Ishikawa (cell line): Measurements from ENCODE around the gene RNLS.

Experiments used
- CEBPB ChIP-seq: IDR thresholded peaks from 2 replicates; pipeline ENCODE4 v1.6.1; 2012
- CREB1 ChIP-seq: IDR thresholded peaks from 2 replicates; pipeline ENCODE4 v1.6.1; 2012; ENCODE audit warnings: low read depth
- EP300 ChIP-seq: IDR thresholded peaks from 2 replicates; pipeline ENCODE4 v1.6.1; 2012; ENCODE audit warnings: borderline replicate concordance
- FOXM1 ChIP-seq: IDR thresholded peaks from 2 replicates; pipeline ENCODE4 v1.6.1; 2012; ENCODE audit warnings: low read depth, borderline replicate concordance
- MAX ChIP-seq: IDR thresholded peaks from 2 replicates; pipeline ENCODE4 v1.6.1; 2012
- REST ChIP-seq: IDR thresholded peaks from 2 replicates; pipeline ENCODE4 v1.6.1; 2012; ENCODE audit warnings: low read depth, mild to moderate bottlenecking
- TAF1 ChIP-seq: IDR thresholded peaks from 2 replicates; pipeline ENCODE4 v1.6.1; 2012; ENCODE audit warnings: low read depth, mild to moderate bottlenecking
- TCF12 ChIP-seq: IDR thresholded peaks from 2 replicates; pipeline ENCODE4 v1.6.1; 2012; ENCODE audit warnings: low read depth

GRCh38 chr10:88408096-88408495 lies 175.0 kb downstream of the RNLS start:
- no peak for TF ChIP-seq REST
- TF ChIP-seq MAX, result no peak
- no peak for TF ChIP-seq TAF1
- TF ChIP-seq FOXM1, result no peak
- TF ChIP-seq EP300, result no peak
- TF ChIP-seq CEBPB, result no peak
- no peak for TF ChIP-seq TCF12
- no peak for TF ChIP-seq CREB1
